K562 (cell line): ENCODE data around the gene DIRAS3. TPM values are rescaled to one million over a fixed set of nuclear protein-coding genes. Genes with fewer than 3 reads are reported as not detected.

ENCODE experiments used
- ATAC-seq: fragments of 200-7000 bp; cut with Tn5 transposase; 3 replicates; pipeline ENCODE4 v1.9.1; 2020; ENCODE audit warnings: moderate library complexity
- BruUV-seq: library from RNA; stranded (reverse); fragments of 400-500 nt; replicated peaks from 2 replicates; lab custom pipeline; 2021; lab: Mats Ljungman, UMichigan
- CTCF ChIA-PET: fragments of 300-600 bp; formaldehyde crosslinking; extraction: SDS; loops from one replicate; lab custom pipeline; 2021; ENCODE audit warnings: low intra/inter-chr PET ratio; lab: Yijun Ruan, JAX
- POLR2A ChIA-PET: fragments of 300-600, 350-650 bp; sonication (Branson Sonifier 250); formaldehyde crosslinking; extraction: SDS; loops from one replicate; lab custom pipeline; 2021; ENCODE audit warnings: antibody characterized with exemption, inconsistent platforms; lab: Yijun Ruan, JAX
- DNase-seq, 4 experiments: peaks; one replicate each; pipeline versions ENCODE4 v3.0.0 to v3.0.0-alpha.2; 2011 to 2018; ENCODE audit warnings: low spot score in 3 of 4, mixed read lengths in 3 of 4; ENCODE audit errors: extremely low read depth in 1 of 4
- FAIRE-seq: peaks from 2 replicates; lab custom pipeline; 2011; peaks lifted over from hg19 to GRCh38; lab: Jason Lieb, UNC
- H2AFZ ChIP-seq: 2 replicates; pipeline ENCODE4 v1.6.0; 2011; ENCODE audit warnings: low read depth, low read length, control low read depth, inconsistent platforms
- H3K27ac ChIP-seq: fragments of 200-600 bp; 3 replicates; pipeline ENCODE4 v1.8.0; 2011; ENCODE audit warnings: low read depth, mild to moderate bottlenecking, control low read depth, inconsistent platforms, low read length, moderate library complexity, mixed read lengths; ENCODE audit errors: extremely low read depth
- H3K27me3 ChIP-seq, 2 experiments: fragments of 300-600 bp in 1 of 2; 2 replicates in 1 of 2; 3 replicates in 1 of 2; pipeline versions ENCODE4 v1.6.0 to v1.8.0; 2011; ENCODE audit warnings: inconsistent platforms in 2 of 2, low read length in 2 of 2, mild to moderate bottlenecking in 1 of 2, mixed read lengths in 1 of 2, moderate library complexity in 1 of 2; ENCODE audit not compliant: control insufficient read depth in 2 of 2, insufficient read depth in 2 of 2
- H3K36me3 ChIP-seq: fragments of 300-600 bp; 3 replicates; pipeline ENCODE4 v1.8.0; 2011; ENCODE audit warnings: mild to moderate bottlenecking, low read length, inconsistent platforms; ENCODE audit not compliant: control insufficient read depth, insufficient read depth
- H3K4me1 ChIP-seq, 2 experiments: fragments of 200-600 bp in 1 of 2; replicated peaks in 1 of 2; 2 replicates in 1 of 2; 3 replicates in 1 of 2; pipeline versions ENCODE4 v1.5.1 to v1.8.0; 2011; ENCODE audit warnings: inconsistent platforms in 2 of 2, low read length in 2 of 2, mild to moderate bottlenecking in 1 of 2, mixed read lengths in 1 of 2, moderate library complexity in 1 of 2; ENCODE audit not compliant: control insufficient read depth in 2 of 2, insufficient read depth in 2 of 2
- H3K4me2 ChIP-seq: 2 replicates; pipeline ENCODE4 v1.6.1; 2011; ENCODE audit warnings: low read length, control low read depth, inconsistent platforms, mixed read lengths; ENCODE audit not compliant: insufficient read depth
- H3K4me3 ChIP-seq: fragments of 200-600 bp; sonication (generic), shearing (Covaris generic); 2 replicates; pipeline ENCODE4 v1.5.1; 2016; ENCODE audit warnings: control low read depth, inconsistent platforms
- H3K79me2 ChIP-seq: fragments of 200-600 bp; 3 replicates; pipeline ENCODE4 v1.8.0; 2011; ENCODE audit warnings: low read length, inconsistent platforms; ENCODE audit not compliant: control insufficient read depth, insufficient read depth
- H3K9ac ChIP-seq, 2 experiments: 2 replicates each; pipeline versions ENCODE4 v1.6.0 to v1.6.1; 2011; ENCODE audit warnings: low read depth in 2 of 2, low read length in 2 of 2, control low read depth in 1 of 2, inconsistent platforms in 1 of 2, mild to moderate bottlenecking in 1 of 2, mixed read lengths in 1 of 2; ENCODE audit not compliant: insufficient read depth in 1 of 2
- H3K9me1 ChIP-seq: one replicate; pipeline ENCODE4 v1.6.0; 2011; ENCODE audit warnings: inconsistent platforms, mild to moderate bottlenecking, low read length, moderate library complexity; ENCODE audit not compliant: control insufficient read depth, insufficient read depth
- H3K9me3 ChIP-seq: replicated peaks from 2 replicates; pipeline ENCODE4 v1.5.1; 2011; ENCODE audit warnings: low read depth, low read length, inconsistent platforms; ENCODE audit not compliant: control insufficient read depth, insufficient read depth
- H4K20me1 ChIP-seq: replicated peaks from 2 replicates; pipeline ENCODE4 v1.6.1; 2011; ENCODE audit warnings: low read length, inconsistent platforms, mixed read lengths; ENCODE audit not compliant: control insufficient read depth, insufficient read depth
- ARHGAP35 ChIP-seq: fragments of 450-650 bp; IDR thresholded peaks from 2 replicates; pipeline ENCODE4 v1.6.1; 2018; ENCODE audit not compliant: partially characterized antibody
- CBX1 ChIP-seq: sonication (generic); IDR thresholded peaks from 2 replicates; pipeline ENCODE4 v1.6.1; 2016; ENCODE audit warnings: antibody characterized with exemption, low read depth, mild to moderate bottlenecking
- COPS2 ChIP-seq: fragments of 450-650 bp; conservative IDR thresholded peaks from 2 replicates; pipeline ENCODE4 v1.6.1; 2016; ENCODE audit warnings: mild to moderate bottlenecking, moderate library complexity
- NELFE ChIP-seq: IDR thresholded peaks from 2 replicates; pipeline ENCODE4 v1.6.1; 2011; ENCODE audit warnings: mild to moderate bottlenecking; ENCODE audit not compliant: insufficient read depth, insufficient read length
- NFIC ChIP-seq: fragments of 450-650 bp; IDR thresholded peaks from 2 replicates; pipeline ENCODE4 v1.6.1; 2017; ENCODE audit warnings: mild to moderate bottlenecking, inconsistent platforms
- SMAD2 ChIP-seq: fragments of 150-350 bp; IDR thresholded peaks from 2 replicates; pipeline ENCODE4 v1.6.1; 2014; ENCODE audit warnings: low read depth, mild to moderate bottlenecking, low read length
- USF2 ChIP-seq: sonication (generic); formaldehyde crosslinking; IDR thresholded peaks from 2 replicates; pipeline ENCODE4 v1.5.0; 2020; ENCODE audit warnings: missing genetic modification reagents
- ZFP91 ChIP-seq: sonication (generic); formaldehyde crosslinking; IDR thresholded peaks from 2 replicates; pipeline ENCODE4 v1.8.0; 2022; ENCODE audit warnings: mild to moderate bottlenecking, missing genetic modification reagents
- ZNF212 ChIP-seq: fragments of 450-650 bp; formaldehyde crosslinking; IDR thresholded peaks from 2 replicates; pipeline ENCODE4 v1.4.0; 2020; ENCODE audit warnings: mild to moderate bottlenecking
- ZNF785 ChIP-seq: fragments of 250-450 bp; sonication (Bioruptor Pico); IDR thresholded peaks from 2 replicates; pipeline ENCODE4 v1.4.0; 2020; ENCODE audit warnings: mild to moderate bottlenecking
- WGBS: fragments of 100-300 bp; shearing (Covaris generic); methylation state at CpG from one replicate; pipeline ENCODE4 v1.1.6; 2016; ENCODE audit warnings: low coverage, mixed read lengths; ENCODE audit not compliant: insufficient coverage; ENCODE audit errors: missing lambda C conversion rate; 5-methylcytosine and 5-hydroxymethylcytosine counted together
- in situ Hi-C: fragments of 300-500 bp; cut with MboI; formaldehyde crosslinking; loops from 4 replicates; pipeline ENCODE4 v1.15.0; 2018; ENCODE audit warnings: inconsistent platforms, mixed read lengths
- intact Hi-C: fragments of 100-400 bp; cut with micrococcal nuclease; formaldehyde crosslinking; loops from 2 replicates; pipeline ENCODE4 v1.14.2; 2022
- polyA plus RNA-seq, 8 experiments: library from polyadenylated mRNA; depleted of rRNA in 4 of 8; stranded (reverse) in 5 of 8; unstranded in 3 of 8; fragments of >200 nt; fragmentation: Nextera tagmentation in 2 of 8; fragmentation: Illumina TruSeq in 1 of 8; extraction: Ambion mirVana in 2 of 8; extraction: Trizol in 1 of 8; gene quantifications; 2 replicates each; pipeline versions ENCODE4 v1.2.1 to v1.2.3, GENCODE V29; 2011 to 2014; ENCODE audit warnings: inconsistent platforms in 1 of 8, missing spikeins in 1 of 8
- total RNA-seq, 7 experiments: library from RNA; depleted of rRNA in 6 of 7; stranded (reverse); fragments of >200 nt in 6 of 7; fragmentation: Illumina TruSeq in 2 of 7; extraction: Trizol in 2 of 7; gene quantifications; 2 replicates each; pipeline versions ENCODE4 v1.2.1 to v1.2.3, GENCODE V29; 2011 to 2021; ENCODE audit warnings: low replicate concordance in 1 of 7

DIRAS3 gene
- total and polyA plus RNA-seq, 9 of the 15 experiments (the other 6 are each of a cell fraction or from before 2014, with no cell fraction given): 7.9 to 96.1 (median 41.7) TPM

GRCh38 chr1:68083686-68084085 is 33.3 kb upstream of the DIRAS3 start:
- no peaks in the 10 kb centered on the region for H4K20me1 ChIP-seq
- no peaks in the 10 kb centered on the region for H3K4me1 ChIP-seq
- no peak for DNase-seq
- intact Hi-C loops (no loop called here), in situ Hi-C loops (no loop called here)
- no peak for ATAC-seq
- no peak overlapping the region for H2AFZ ChIP-seq
- no peaks in the 10 kb centered on the region for H3K9me3 ChIP-seq
- CTCF ChIA-PET: no interaction called here
- H3K36me3 ChIP-seq: no peaks in the 10 kb centered on the region
- H3K9ac ChIP-seq: no peak overlapping the region
- H3K4me2 ChIP-seq: no peak overlapping the region
- no TSS peak for BruUV-seq
- POLR2A ChIA-PET: no interaction called here
- H3K9me1 ChIP-seq: no peaks in the 10 kb centered on the region
- H3K27me3 ChIP-seq: no peaks in the 10 kb centered on the region
- H3K4me3 ChIP-seq: no peak overlapping the region
- H3K27ac ChIP-seq: no peak overlapping the region
- no peak for TF ChIP-seq SMAD2
- no peaks in the 10 kb centered on the region for H3K79me2 ChIP-seq
- 0% methylated on average over 2 of the region's 2 CpGs for WGBS
- FAIRE-seq: no peak

- Histone ChIP-seq H3K79me2 (no peaks in the 10 kb centered on the region), H3K9ac (no peak overlapping the region), H3K4me2 (no peak overlapping the region), H4K20me1 (no peaks in the 10 kb centered on the region), H3K9me1 (no peaks in the 10 kb centered on the region), H3K27ac (no peak overlapping the region), H3K36me3 (no peaks in the 10 kb centered on the region), H3K27me3 (no peaks in the 10 kb centered on the region), H3K4me1 (no peaks in the 10 kb centered on the region), H3K4me3 (no peak overlapping the region), H2AFZ (no peak overlapping the region), H3K9me3 (no peaks in the 10 kb centered on the region)
- TF ChIP-seq CBX1 (no peak), ZNF212 (CRISPR knock-in tag) (no peak), ZFP91 (CRISPR knock-in tag) (no peak), USF2 (no peak), NFIC (no peak), ZNF785 (CRISPR knock-in tag) (no peak), ARHGAP35 (no peak), COPS2 (no peak), NELFE (no peak)
- intact Hi-C loops: no loop called here
- ATAC-seq: no peak
- in situ Hi-C loops: no loop called here
- ChIA-PET CTCF (no interaction called here), POLR2A (no interaction called here)
- no peak for DNase-seq
- no TSS peak for BruUV-seq
- FAIRE-seq: no peak
These were observed 31.4 kb upstream of the DIRAS3 start for GRCh38 chr1:68081775-68082283.
